Brain microvascular endothelial cell (primary cell): Measurements from ENCODE around the gene TLL1.

Experiments
- DNase-seq: peaks from one replicate; pipeline ENCODE4 v3.0.0-alpha.2; 2020
- H3K27ac ChIP-seq: fragments of 250-450 bp; sonication (Bioruptor Pico); 2 replicates; pipeline ENCODE4 v1.5.1; 2020; ENCODE audit warnings: mild to moderate bottlenecking, moderate library complexity
- H3K27me3 ChIP-seq: fragments of 250-450 bp; sonication (Bioruptor Pico); replicated peaks from 2 replicates; pipeline ENCODE4 v1.5.1; 2020; ENCODE audit warnings: mild to moderate bottlenecking
- H3K36me3 ChIP-seq: fragments of 250-450 bp; sonication (Bioruptor Pico); replicated peaks from 2 replicates; pipeline ENCODE4 v1.5.1; 2020; ENCODE audit warnings: mild to moderate bottlenecking
- H3K4me3 ChIP-seq: 2 replicates; pipeline ENCODE4 v1.5.1; 2011; ENCODE audit warnings: low read depth, mild to moderate bottlenecking, control low read depth, low read length, moderate library complexity
- in situ Hi-C: cut with HindIII; loops from 2 replicates; pipeline ENCODE4 v1.10.0; 2017; ENCODE audit warnings: low sequenced_read_pairs, low pct_ligation_motif_present
- TF ChIP-seq, protein P1 (sequence below): IDR thresholded peaks from 2 replicates; pipeline ENCODE4 v1.5.1; 2011; ENCODE audit warnings: low read depth, mild to moderate bottlenecking, moderate library complexity, low read length, control low read depth, inconsistent platforms; ENCODE audit errors: missing control alignments

Gene TLL1

DNA sequence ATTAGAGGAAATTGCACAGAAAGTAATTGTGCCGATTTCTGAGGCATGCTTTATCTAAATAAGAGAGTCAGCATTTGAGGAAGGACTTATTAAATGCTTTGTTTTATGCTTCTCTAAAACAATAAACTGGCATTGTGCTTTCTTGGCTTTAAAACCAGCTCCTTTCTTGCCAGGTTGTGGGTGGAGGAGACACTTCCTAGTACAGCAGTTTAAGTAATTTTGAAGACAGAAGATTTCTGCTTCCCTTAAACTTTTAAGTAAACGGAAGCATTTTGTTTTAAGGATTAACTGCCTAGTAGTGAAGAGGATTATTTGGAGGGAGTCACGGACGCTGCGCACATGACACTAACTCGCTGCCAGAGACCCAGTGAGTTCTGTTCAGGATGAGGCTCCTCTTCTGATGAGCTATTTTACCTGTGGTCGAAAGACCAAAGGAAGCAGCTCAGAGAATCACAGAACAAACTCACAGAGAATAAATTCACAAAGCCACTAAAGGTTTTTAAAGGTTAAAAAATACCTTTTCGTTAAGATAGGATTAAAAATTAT lies 169.5 kb downstream of the TLL1 start:
- Histone ChIP-seq H3K36me3 (no peaks in the 10 kb centered on the region), H3K27me3 (no peaks in the 10 kb centered on the region), H3K4me3 (no peak overlapping the region), H3K27ac (no peak overlapping the region)
- in situ Hi-C loops, result no loop called here
- TF ChIP-seq, protein P1, sequence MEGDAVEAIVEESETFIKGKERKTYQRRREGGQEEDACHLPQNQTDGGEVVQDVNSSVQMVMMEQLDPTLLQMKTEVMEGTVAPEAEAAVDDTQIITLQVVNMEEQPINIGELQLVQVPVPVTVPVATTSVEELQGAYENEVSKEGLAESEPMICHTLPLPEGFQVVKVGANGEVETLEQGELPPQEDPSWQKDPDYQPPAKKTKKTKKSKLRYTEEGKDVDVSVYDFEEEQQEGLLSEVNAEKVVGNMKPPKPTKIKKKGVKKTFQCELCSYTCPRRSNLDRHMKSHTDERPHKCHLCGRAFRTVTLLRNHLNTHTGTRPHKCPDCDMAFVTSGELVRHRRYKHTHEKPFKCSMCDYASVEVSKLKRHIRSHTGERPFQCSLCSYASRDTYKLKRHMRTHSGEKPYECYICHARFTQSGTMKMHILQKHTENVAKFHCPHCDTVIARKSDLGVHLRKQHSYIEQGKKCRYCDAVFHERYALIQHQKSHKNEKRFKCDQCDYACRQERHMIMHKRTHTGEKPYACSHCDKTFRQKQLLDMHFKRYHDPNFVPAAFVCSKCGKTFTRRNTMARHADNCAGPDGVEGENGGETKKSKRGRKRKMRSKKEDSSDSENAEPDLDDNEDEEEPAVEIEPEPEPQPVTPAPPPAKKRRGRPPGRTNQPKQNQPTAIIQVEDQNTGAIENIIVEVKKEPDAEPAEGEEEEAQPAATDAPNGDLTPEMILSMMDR, result no peak
- no peak for DNase-seq

DNA sequence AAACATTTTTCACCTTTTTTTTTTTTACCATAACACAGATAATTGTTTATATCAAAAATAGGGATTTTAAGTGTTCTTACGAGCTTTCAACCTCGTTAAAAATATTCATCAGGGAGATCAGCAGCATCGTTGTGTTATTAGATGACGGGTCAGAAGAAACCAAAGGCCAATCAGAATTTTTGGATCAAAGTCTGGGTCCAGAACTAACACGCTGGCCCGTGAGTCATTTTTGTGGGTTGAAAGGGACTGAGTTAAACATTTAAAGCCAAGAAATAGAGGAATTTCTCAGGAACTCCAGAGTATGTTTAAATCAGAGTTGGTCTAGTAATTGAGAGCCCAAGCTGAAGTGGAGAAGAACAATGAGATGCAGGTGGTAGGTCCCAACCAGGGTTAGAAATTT lies 170.8 kb downstream of the TLL1 start:
- DNase-seq, result no peak
- in situ Hi-C loops, result no loop called here

DNA sequence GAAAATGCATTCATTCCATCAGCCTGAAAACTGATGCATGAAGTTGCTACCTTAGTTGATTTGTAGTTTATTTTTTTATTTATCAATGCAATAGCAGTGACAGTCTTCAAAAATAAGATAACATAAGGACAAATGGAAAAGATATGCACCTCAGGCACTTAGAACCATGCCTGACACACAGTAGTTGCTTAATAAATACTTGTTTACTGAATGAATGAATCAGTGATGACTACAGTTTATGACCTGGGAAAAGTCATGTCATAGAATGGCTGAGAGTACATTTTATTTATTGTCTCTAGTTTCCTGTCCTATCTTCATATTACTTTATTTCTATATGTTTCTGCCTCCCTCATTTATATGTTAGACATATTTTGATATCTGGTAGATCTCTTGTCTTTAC lies 171.8 kb downstream of the TLL1 start:
- H3K27me3 ChIP-seq, result no peaks in the 10 kb centered on the region
- in situ Hi-C loops, result no loop called here
- no peak overlapping the region for H3K4me3 ChIP-seq
- H3K36me3 ChIP-seq, result no peaks in the 10 kb centered on the region
- TF ChIP-seq, protein P1, result no peak
- no peak overlapping the region for H3K27ac ChIP-seq
- no peak for DNase-seq

More for the DNA sequence above, 170.8 kb downstream of the TLL1 start:
- TF ChIP-seq, protein P1, result no peak
- Histone ChIP-seq H3K36me3 (no peaks in the 10 kb centered on the region), H3K4me3 (no peak overlapping the region), H3K27ac (no peak overlapping the region), H3K27me3 (no peaks in the 10 kb centered on the region)

DNA sequence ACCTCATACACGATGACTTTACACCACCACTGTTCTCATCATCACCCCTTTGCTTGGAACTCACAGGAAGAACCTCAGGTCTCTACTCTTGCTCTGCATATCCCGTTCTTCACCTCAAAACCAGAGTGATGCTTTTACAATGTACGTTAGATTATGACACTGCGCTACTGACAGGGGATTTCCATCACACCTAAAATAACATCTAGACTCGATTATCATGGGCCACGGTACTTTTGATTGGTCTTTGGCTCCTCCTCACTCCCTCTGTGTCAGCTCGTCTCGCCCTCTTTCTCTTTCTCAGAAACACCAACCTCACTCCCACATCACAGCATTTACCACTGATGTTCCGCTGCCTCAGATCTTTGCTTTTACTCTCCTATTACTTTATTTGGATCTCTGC lies 172.4 kb downstream of the TLL1 start:
- no peak overlapping the region for H3K27ac ChIP-seq
- H3K27me3 ChIP-seq, result no peaks in the 10 kb centered on the region
- TF ChIP-seq, protein P1, result no peak
- DNase-seq, result no peak
- in situ Hi-C loops, result no loop called here
- no peak overlapping the region for H3K4me3 ChIP-seq
- H3K36me3 ChIP-seq, result no peaks in the 10 kb centered on the region

DNA sequence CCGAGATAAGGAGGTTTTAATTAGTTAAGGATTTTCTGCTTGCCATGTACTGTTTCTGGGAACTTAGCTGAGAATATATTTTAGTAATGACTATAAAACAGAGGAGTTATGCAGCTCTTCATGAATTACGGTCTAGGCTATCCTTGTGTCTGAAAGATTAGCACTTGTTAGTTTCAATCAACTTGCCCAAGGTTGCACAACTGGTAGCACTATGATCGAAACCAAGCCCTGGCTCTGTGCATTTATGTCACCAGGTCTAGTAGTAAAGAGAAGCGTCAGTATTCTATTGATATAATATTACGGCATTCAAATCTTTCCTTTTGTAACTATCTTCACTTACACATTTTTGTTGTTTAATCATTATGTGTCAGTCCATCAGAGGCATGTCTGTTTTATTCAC lies 176.0 kb downstream of the TLL1 start:
- Histone ChIP-seq H3K4me3 (no peak overlapping the region), H3K27me3 (no peaks in the 10 kb centered on the region), H3K36me3 (no peaks in the 10 kb centered on the region), H3K27ac (no peak overlapping the region)
- no peak for DNase-seq
- in situ Hi-C loops, result no loop called here
- TF ChIP-seq, protein P1, result no peak

DNA sequence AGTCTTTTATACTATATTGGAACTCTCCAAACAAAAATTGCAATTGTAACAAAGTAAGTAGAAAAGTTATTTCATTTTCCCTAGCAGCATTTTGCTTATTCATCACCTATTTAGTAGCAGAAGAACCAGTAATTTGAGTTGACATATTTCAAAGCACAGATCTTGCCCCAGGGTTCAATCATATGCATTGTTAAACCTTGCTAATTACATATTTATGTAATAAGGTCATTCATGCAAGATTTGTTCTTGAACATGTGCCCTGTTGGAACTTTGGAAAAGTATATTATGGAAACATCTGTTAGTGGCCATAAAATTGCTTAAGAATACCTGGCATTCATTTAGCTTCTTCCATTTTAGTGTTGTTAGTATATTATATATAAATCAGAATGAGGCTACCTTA lies 191.7 kb downstream of the TLL1 start:
- TF ChIP-seq, protein P1, result no peak
- in situ Hi-C loops, result no loop called here
- no peak for DNase-seq
- H3K36me3 ChIP-seq, result no peaks in the 10 kb centered on the region
- H3K27me3 ChIP-seq, result no peaks in the 10 kb centered on the region
- no peak overlapping the region for H3K4me3 ChIP-seq
- no peak overlapping the region for H3K27ac ChIP-seq
